Rectal smooth muscle tissue (tissue), 1 donor: ENCODE measurements around the gene GCN1.

Experiments
- H3K27ac ChIP-seq: one replicate; pipeline ENCODE4 v1.7.0; 2013; ENCODE audit warnings: low read depth, low read length, inconsistent platforms
- H3K27me3 ChIP-seq: one replicate; pipeline ENCODE4 v1.7.0; 2013; ENCODE audit warnings: low read length; ENCODE audit not compliant: control insufficient read depth, insufficient read depth
- H3K36me3 ChIP-seq: one replicate; pipeline ENCODE4 v1.7.0; 2013; ENCODE audit warnings: low read length; ENCODE audit not compliant: control insufficient read depth, insufficient read depth
- H3K4me1 ChIP-seq: one replicate; pipeline ENCODE4 v1.7.0; 2013; ENCODE audit warnings: low read length; ENCODE audit not compliant: control insufficient read depth, insufficient read depth
- H3K4me3 ChIP-seq: one replicate; pipeline ENCODE4 v1.7.0; 2013; ENCODE audit warnings: low read length
- H3K9ac ChIP-seq: one replicate; pipeline ENCODE4 v1.7.0; 2013; ENCODE audit warnings: low read length

The GCN1 gene

DNA sequence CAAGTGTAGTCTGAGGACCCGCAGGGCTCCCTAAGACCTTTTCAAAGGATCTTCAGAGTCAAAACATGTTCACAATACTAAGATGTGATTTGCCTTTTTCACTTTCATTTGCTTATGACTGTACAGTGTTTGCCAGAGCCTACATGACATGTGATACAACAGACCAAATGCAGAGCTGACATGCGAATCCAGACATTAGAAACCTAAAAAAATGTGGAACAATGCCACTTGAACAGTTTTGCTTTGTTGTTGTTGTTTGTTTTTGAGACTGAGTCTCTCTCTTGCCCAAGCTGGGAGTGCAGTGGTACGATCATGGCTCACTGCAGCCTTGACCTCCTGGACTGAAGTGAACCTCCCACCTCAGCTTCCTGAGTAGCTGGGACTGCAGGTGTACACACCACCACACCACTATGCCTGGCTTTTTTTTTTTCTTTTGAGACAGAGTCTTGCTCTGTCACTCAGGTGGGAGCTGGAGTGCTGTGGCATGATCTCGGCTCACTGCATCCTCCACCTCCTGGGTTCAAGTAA, 72.7 kb downstream of the GCN1 start:
- H3K27me3 ChIP-seq = no peaks in the 10 kb centered on the region
- peaks cover 2% of the 10 kb centered on the region for H3K36me3 ChIP-seq
- H3K4me1 ChIP-seq = peaks cover 17% of the 10 kb centered on the region
- no peak overlapping the region for H3K27ac ChIP-seq
- no peak overlapping the region for H3K9ac ChIP-seq
- H3K4me3 ChIP-seq = no peak overlapping the region

DNA sequence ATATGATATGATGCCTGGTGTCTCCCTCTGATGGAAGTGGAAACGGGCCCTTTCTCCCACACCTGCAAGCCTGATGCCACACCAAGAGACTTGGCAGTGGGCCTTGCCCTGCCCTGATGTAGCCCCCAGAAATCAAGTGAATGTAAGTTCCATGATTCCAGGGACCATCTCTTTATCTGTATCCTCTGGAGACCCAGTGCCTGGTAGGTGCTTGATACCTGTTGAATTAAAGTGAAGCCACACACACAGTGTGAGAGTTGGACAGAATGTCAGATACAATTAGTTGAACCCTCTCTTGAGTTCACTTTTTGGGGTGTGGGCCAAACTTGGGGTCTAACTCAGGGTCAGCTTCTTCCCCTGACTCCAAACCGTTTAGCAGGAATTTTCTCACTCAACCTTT, 73.2 kb downstream of the GCN1 start:
- Histone ChIP-seq H3K36me3 (no peaks in the 10 kb centered on the region), H3K4me1 (peaks cover 17% of the 10 kb centered on the region), H3K4me3 (no peak overlapping the region), H3K9ac (no peak overlapping the region), H3K27me3 (no peaks in the 10 kb centered on the region), H3K27ac (no peak overlapping the region)

DNA sequence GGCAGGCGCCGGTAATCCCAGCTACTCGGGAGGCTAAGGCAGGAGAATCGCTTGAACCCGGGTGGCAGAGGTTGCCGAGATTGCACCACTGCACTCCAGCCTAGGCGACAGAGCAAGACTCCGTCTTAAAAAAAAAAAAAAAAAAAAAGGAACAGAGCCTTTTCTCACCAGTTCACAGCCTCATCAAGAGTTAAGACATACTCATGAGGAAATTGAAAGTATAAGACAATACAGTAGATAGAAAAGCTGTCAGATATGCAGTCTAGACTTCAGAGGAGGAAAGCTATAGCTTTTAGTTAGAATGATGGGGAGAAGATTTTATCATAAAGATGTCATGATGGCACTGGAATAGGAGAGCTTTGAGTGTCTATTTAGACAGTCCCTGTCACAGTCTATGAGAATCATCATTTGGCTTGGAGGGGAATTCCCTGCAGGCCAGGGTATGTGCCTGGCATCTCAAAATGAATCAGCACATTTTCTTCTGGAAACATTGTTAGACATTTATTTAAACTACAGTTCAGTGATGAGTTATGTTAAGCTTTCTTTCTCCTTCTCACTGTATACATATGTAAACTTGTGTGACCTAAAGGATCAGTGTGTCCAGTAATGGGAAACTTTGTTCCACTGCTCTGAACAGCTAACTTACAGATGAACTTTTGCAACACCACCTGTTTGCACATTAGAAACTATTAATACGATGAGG, 75.1 kb downstream of the GCN1 start:
- H3K4me3 ChIP-seq = no peak overlapping the region
- no peak overlapping the region for H3K27ac ChIP-seq
- peaks cover 27% of the 10 kb centered on the region for H3K4me1 ChIP-seq
- no peaks in the 10 kb centered on the region for H3K27me3 ChIP-seq
- H3K36me3 ChIP-seq = no peaks in the 10 kb centered on the region
- H3K9ac ChIP-seq = no peak overlapping the region

DNA sequence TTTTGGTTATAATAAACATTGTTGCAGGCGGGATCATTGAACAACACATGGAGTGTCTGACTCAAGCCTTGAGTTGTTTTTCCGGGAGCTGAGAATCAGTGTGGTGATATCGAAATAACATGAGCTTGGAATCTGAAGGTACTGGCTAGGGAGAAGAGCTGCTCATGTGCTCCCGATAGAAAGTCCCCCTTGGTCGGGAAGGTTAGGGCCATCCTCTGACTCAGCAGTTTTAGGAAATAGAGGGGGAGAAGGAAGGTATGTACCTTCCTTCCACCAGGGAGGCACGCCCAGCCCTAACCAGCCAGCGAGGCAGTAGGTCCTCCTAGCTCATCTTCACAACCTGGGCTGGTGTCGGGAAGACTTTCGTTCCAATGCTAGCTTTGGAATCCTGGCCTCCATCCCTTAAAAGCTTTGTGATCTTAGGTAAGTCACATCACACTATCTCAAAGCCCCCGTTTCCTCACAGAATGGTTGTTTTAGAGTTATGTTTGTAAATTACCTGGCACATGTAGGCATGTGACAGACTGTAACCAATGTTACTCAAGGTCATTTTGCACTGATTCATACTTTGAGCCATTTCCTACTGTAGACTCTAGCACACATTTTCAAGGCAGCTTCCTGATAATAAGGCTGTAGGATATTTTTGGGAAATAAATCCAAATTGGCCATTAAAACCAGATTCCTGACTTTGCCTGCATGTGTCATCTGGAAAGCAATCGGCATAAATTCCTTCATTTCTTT, 76.0 kb downstream of the GCN1 start:
- no peak overlapping the region for H3K9ac ChIP-seq
- H3K36me3 ChIP-seq = no peaks in the 10 kb centered on the region
- H3K27ac ChIP-seq = no peak overlapping the region
- H3K27me3 ChIP-seq = no peaks in the 10 kb centered on the region
- H3K4me1 ChIP-seq = peaks cover 27% of the 10 kb centered on the region
- peak overlapping the region; percentile 82 for H3K4me3 ChIP-seq

DNA sequence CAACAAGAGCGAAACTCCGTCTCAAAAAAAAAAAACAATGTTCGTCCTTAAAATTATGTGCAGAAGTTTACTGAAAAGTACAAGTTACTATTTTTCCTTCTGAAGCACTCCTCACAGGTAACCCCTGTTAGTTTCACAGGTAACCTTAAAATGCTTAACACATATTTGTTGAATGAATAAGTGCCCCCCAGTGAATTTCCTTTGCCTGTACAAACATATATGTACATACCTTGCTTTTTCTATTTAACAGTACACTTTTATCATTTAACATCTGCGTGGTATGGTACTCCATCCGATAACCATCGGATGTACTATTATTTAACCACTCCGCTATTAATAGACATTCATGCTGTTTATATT, 76.6 kb downstream of the GCN1 start:
- no peak overlapping the region for H3K27ac ChIP-seq
- no peaks in the 10 kb centered on the region for H3K36me3 ChIP-seq
- no peaks in the 10 kb centered on the region for H3K27me3 ChIP-seq
- H3K9ac ChIP-seq = no peak overlapping the region
- peaks cover 27% of the 10 kb centered on the region for H3K4me1 ChIP-seq
- peak overlapping the region; percentile 82 for H3K4me3 ChIP-seq

DNA sequence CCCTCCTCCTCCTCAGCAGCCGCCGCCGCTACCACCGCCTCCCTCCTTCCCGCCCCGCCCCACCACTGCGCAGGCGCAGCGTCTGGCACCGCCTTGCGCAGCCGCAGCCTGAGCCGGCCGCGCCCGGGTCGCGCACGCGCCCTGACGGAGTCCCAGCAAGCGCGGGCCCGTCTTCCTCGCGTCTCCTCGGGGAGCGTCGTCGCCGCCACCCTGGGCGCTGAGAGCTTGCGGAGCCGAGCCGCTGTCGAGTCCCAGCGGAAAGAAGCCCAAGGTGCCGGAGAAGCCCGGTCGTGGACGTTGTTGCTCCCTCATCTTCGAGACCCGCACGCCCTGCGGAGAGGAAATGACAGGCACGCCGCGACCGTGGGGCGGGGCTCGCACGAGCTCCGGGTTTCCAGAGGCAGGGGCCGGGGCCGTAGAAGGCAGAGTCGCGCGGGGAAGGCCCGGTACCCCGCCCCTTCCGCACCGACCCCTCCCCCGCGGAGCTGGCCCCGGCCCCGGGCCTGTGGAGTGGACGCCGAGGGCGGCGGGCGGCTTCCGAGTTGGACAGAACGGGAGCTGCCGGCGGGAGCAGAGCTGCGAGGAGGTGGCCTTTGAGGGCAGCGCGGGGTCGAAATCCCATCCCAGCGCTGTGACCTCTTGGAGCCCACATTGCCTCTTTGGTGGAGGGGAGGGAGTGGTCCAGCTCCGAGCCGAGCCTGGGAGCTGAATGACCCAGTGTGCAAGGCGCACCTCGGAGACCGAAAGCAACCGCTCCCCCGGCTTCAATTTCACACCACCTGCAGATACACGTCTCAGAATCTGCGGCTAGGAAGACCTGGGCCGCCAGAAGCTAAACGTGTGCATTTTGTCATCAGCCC, 77.5 kb downstream of the GCN1 start:
- peaks cover 27% of the 10 kb centered on the region for H3K4me1 ChIP-seq
- H3K27me3 ChIP-seq = no peaks in the 10 kb centered on the region

DNA sequence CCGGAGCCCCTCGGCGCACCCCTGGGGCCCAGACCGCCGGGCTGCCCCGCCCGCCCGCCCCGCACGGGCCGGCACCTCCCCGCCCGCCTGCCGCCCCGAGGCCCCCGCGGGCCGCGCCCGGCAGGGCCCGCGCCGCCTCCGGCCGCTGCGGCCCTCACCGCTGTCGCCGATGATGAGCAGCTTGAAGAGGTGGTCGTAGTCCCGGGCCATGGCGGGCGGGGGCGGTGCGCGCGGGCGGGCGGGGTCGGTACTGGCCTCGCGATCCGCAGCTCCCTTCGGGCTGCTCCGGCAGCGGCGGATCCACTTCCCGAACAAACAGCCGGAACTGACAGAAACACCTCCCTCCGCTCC, 78.1 kb downstream of the GCN1 start, which contains the start of gene RAB35:
TSS of gene RAB35 (minus strand) at position 313 of the 351 bp plus-strand sequence. CDS start at position 210, 103 bp downstream.
- Histone ChIP-seq H3K4me3 (peak within 1 kb of the TSS; percentile 82), H3K4me1 (peaks cover 27% of the 10 kb centered on the region), H3K36me3 (no peaks in the 10 kb centered on the region), H3K27me3 (no peaks in the 10 kb centered on the region), H3K27ac (peak within 1 kb of the TSS; percentile 95), H3K9ac (peak within 1 kb of the TSS; percentile 71)

More for the DNA sequence above, 77.5 kb downstream of the GCN1 start:
- Histone ChIP-seq H3K27ac (peak overlapping the region; percentile 95), H3K36me3 (no peaks in the 10 kb centered on the region), H3K4me3 (peak overlapping the region; percentile 82), H3K9ac (peak overlapping the region; percentile 71)

DNA sequence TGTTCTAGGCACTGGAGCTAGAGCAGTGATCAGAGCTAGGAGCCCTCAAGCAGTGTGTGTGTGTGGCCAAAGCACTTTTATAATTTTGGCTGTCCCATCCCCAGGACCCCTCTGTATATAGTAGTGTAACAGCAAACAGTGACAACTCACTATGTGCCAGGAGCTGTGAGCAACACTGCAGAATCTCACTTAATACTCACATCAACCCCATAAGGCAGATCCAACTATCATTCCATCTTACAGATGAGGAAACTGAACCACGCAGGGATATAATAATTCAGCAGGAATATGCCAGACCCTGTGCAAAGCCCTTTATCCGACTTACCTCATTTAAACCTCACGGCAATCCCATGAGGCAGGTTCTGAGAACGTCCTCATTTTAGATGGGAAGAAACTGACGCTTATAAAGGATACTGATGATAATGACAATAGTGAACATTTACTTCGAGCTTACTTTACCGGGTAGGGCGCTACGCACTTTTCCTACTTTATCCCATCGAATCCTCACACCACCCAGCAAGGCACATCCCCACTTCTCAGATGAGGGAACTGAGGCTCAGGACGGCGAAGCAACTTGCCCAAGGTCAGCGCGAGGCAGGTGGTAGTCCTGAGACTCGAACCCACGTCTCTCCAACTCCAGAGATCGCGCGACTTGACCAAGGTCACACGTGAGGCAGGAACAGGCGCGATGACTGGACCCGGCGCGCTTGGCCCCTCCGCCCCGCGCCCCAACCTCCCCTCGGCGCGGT, 78.6 kb downstream of the GCN1 start:
- H3K4me1 ChIP-seq = peaks cover 27% of the 10 kb centered on the region
- no peaks in the 10 kb centered on the region for H3K27me3 ChIP-seq
- peak overlapping the region; percentile 56 for H3K27ac ChIP-seq
- no peaks in the 10 kb centered on the region for H3K36me3 ChIP-seq
- peak overlapping the region; percentile 82 for H3K4me3 ChIP-seq
- H3K9ac ChIP-seq = peak overlapping the region; percentile 50

DNA sequence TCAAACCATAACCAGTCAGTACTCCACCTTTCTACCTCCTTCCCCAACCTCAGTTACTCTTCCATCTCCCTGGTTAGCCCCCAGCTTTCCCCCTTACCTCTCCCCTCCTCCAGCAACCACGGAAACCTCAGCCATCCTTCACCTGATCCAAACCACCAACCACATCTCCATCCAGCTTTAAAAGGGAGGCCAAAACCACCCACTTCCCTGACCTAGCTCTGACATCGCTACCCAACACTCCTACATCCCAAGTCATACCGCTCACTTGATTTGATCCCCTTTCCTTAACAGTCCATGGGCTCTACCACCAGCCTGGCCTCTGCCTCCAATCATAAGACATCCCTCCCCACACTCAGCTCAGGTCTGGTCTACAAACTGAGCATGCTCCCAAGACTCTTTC, 79.4 kb downstream of the GCN1 start:
- Histone ChIP-seq H3K36me3 (no peaks in the 10 kb centered on the region), H3K27me3 (no peaks in the 10 kb centered on the region), H3K4me3 (peak overlapping the region; percentile 82), H3K4me1 (peaks cover 29% of the 10 kb centered on the region), H3K27ac (no peak overlapping the region), H3K9ac (no peak overlapping the region)

DNA sequence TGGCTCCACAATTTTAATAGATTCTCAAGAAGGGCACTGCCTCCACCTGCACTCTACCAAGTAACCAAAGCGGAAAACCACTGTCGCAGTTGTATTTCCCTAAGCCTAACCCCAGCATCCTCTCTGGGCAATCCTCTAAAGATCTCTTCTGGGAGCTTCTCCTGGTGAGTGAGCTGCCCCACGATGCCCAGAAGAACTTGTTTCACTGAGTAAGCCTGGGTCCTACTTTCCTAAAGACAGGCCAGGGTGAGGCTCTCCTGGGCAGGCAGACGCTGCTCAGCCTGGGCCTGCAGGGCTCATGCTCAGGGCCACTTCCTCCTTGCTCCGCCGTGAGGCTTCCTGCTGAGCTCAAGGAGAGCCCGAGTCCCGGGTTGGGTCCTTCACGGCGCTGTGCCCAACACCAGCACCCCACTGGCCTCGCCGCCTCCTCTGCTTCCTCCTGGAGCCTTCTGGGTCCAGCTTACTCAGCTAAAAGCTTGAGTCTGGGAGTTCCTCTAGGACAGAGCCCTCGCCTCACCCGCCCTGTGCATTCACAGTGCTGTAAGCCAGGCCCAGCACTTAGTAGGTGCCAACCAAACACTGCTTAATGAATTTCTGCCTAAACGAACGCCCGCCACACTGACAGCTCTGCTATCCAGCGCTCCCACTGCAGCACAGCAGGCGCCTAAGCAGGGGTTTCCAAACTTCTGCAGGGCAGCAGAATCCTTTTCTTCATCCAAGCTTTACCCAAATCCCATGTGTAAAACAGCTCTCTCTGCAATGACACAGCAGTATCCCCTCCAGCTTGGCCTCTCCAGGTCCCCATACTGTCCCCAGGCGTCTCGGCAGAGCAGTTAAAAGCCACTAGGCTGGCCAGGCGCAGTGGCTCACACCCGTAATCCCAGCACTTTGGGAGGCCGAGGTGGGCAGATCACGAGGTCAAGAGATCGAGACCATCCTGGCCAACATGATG, 83.7 kb downstream of the GCN1 start:
- Histone ChIP-seq H3K27me3 (no peaks in the 10 kb centered on the region), H3K4me1 (peaks cover 11% of the 10 kb centered on the region), H3K27ac (no peak overlapping the region), H3K36me3 (peaks cover 2% of the 10 kb centered on the region), H3K9ac (no peak overlapping the region), H3K4me3 (peak overlapping the region; percentile 17)
